Panc1 (cell line): ENCODE results near the gene POLA1. TPM values are rescaled to one million over a fixed set of nuclear protein-coding genes. Genes with fewer than 3 reads are reported as not detected.

Source experiments
- ATAC-seq: fragments of 200-7000 bp; cut with Tn5 transposase; 2 replicates; pipeline ENCODE4 v1.9.1; 2020; ENCODE audit warnings: mild to moderate bottlenecking, moderate library complexity
- BruUV-seq: library from RNA; stranded (reverse); fragments of 400-500 nt; replicated peaks from 2 replicates; lab custom pipeline; 2021; lab: Mats Ljungman, UMichigan
- CTCF ChIA-PET: fragments of 300-600 bp; sonication (Branson Sonifier 250); formaldehyde crosslinking; loops from one replicate; lab custom pipeline; 2022; ENCODE audit warnings: antibody characterized with exemption; lab: Charles Lee
- POLR2A ChIA-PET: fragments of 300-600 bp; sonication (Branson Sonifier 250); formaldehyde crosslinking; loops from one replicate; lab custom pipeline; 2022; ENCODE audit warnings: antibody characterized with exemption; lab: Charles Lee
- DNase-seq: peaks from one replicate; pipeline ENCODE4 v3.0.0-alpha.2; 2010; ENCODE audit warnings: low read depth, low spot score
- H3K27ac ChIP-seq: 2 replicates; pipeline ENCODE4 v1.5.1; 2011; ENCODE audit warnings: mild to moderate bottlenecking, low read length, inconsistent platforms
- H3K27me3 ChIP-seq: fragments of 200-500 bp; sonication (Bioruptor generic); 2 replicates; pipeline ENCODE4 v1.6.0; 2014; ENCODE audit warnings: low read length, inconsistent platforms; ENCODE audit not compliant: control insufficient read depth, insufficient read depth
- H3K36me3 ChIP-seq: fragments of 200-500 bp; sonication (Bioruptor generic); 2 replicates; pipeline ENCODE4 v1.5.1; 2014; ENCODE audit warnings: inconsistent platforms, mild to moderate bottlenecking, low read length, moderate library complexity; ENCODE audit not compliant: control insufficient read depth, insufficient read depth
- H3K4me1 ChIP-seq: 2 replicates; pipeline ENCODE4 v1.5.1; 2011; ENCODE audit warnings: inconsistent platforms, mild to moderate bottlenecking, low read length, moderate library complexity; ENCODE audit not compliant: control insufficient read depth, insufficient read depth
- H3K4me3 ChIP-seq, 2 experiments: 2 replicates each; pipeline ENCODE4 v1.5.1; 2011 to 2012; ENCODE audit warnings: low read depth in 2 of 2, low read length in 2 of 2, mild to moderate bottlenecking in 2 of 2, inconsistent platforms in 1 of 2, moderate library complexity in 1 of 2
- H3K9me3 ChIP-seq: fragments of 200-500 bp; sonication (Bioruptor generic); 2 replicates; pipeline ENCODE4 v1.5.1; 2014; ENCODE audit warnings: low read depth, mild to moderate bottlenecking, inconsistent platforms, low read length, moderate library complexity; ENCODE audit not compliant: control insufficient read depth, insufficient read depth
- POLR2AphosphoS5 ChIP-seq: IDR thresholded peaks from 2 replicates; pipeline ENCODE4 v1.6.1; 2012; ENCODE audit warnings: mild to moderate bottlenecking, low read depth, low read length, moderate library complexity
- SIN3A ChIP-seq: IDR thresholded peaks from 2 replicates; pipeline ENCODE4 v1.6.1; 2012; ENCODE audit warnings: low read depth, mild to moderate bottlenecking, low read length, moderate library complexity, borderline replicate concordance; ENCODE audit not compliant: insufficient read depth
- TCF7L2 ChIP-seq: IDR thresholded peaks from 2 replicates; pipeline ENCODE4 v1.6.1; 2011; ENCODE audit warnings: mild to moderate bottlenecking, low read depth, low read length, inconsistent platforms
- in situ Hi-C: cut with HindIII; loops from 2 replicates; pipeline ENCODE4 v1.10.0; 2016; ENCODE audit warnings: low sequenced_read_pairs, low pct_unique_long_range_greater_than_20kb
- intact Hi-C: fragments of 100-400 bp; cut with micrococcal nuclease; formaldehyde crosslinking; loops from one replicate; pipeline ENCODE4 v1.10.0; 2022; ENCODE audit not compliant: unreplicated experiment
- total RNA-seq: library from RNA; stranded (reverse); gene quantifications from one replicate; pipeline ENCODE4 v1.2.1, GENCODE V29; 2021; ENCODE audit not compliant: unreplicated experiment
- TF ChIP-seq, protein P1 (sequence below), 2 experiments: IDR thresholded peaks; 2 replicates each; pipeline ENCODE4 v1.6.1; 2011 to 2012; ENCODE audit warnings: low read depth in 2 of 2, control low read depth in 1 of 2, low read length in 1 of 2, mild to moderate bottlenecking in 1 of 2, moderate library complexity in 1 of 2; ENCODE audit not compliant: insufficient read depth in 1 of 2
- TF ChIP-seq, protein P2 (sequence below): fragments of 450-650 bp; IDR thresholded peaks from 2 replicates; pipeline ENCODE4 v1.5.1; 2017; ENCODE audit warnings: mild to moderate bottlenecking

Gene POLA1
- total RNA-seq, 1 experiment from 2014 or later: 10.5 TPM

DNA sequence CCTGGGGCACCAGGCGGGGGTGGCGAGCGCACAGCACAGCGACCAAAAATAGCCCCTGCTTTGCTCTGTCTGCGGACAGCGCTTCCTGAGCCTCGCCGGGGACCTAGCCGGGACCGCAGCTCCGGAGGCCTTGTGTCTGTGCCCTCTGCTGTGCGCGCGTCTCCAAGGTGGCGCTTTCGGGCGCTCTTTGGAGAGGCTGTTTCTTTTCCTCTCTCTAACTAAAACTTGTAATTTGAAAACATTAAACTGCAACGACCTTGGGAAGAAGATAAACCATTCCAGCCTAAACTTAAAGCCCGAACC, 318.7 kb downstream of the POLA1 start:
- Histone ChIP-seq H3K4me3 (no peak overlapping the region), H3K9me3 (no peaks in the 10 kb centered on the region), H3K27ac (no peak overlapping the region), H3K4me1 (no peaks in the 10 kb centered on the region), H3K36me3 (no peaks in the 10 kb centered on the region), H3K27me3 (peaks cover 11% of the 10 kb centered on the region)
- in situ Hi-C loops (no loop called here), intact Hi-C loops (no loop called here)
- CTCF ChIA-PET: no interaction called here
- no TSS peak for BruUV-seq
- TF ChIP-seq SIN3A (no peak), POLR2AphosphoS5 (no peak), TCF7L2 (no peak)
- TF ChIP-seq, protein P1, sequence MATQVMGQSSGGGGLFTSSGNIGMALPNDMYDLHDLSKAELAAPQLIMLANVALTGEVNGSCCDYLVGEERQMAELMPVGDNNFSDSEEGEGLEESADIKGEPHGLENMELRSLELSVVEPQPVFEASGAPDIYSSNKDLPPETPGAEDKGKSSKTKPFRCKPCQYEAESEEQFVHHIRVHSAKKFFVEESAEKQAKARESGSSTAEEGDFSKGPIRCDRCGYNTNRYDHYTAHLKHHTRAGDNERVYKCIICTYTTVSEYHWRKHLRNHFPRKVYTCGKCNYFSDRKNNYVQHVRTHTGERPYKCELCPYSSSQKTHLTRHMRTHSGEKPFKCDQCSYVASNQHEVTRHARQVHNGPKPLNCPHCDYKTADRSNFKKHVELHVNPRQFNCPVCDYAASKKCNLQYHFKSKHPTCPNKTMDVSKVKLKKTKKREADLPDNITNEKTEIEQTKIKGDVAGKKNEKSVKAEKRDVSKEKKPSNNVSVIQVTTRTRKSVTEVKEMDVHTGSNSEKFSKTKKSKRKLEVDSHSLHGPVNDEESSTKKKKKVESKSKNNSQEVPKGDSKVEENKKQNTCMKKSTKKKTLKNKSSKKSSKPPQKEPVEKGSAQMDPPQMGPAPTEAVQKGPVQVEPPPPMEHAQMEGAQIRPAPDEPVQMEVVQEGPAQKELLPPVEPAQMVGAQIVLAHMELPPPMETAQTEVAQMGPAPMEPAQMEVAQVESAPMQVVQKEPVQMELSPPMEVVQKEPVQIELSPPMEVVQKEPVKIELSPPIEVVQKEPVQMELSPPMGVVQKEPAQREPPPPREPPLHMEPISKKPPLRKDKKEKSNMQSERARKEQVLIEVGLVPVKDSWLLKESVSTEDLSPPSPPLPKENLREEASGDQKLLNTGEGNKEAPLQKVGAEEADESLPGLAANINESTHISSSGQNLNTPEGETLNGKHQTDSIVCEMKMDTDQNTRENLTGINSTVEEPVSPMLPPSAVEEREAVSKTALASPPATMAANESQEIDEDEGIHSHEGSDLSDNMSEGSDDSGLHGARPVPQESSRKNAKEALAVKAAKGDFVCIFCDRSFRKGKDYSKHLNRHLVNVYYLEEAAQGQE (IDR thresholded peaks at IDR 0.05; ENCODE audit: insufficient read depth in 1 of 2, low read depth in 2 of 2, low read length in 1 of 2): no peak
- TF ChIP-seq, protein P2, sequence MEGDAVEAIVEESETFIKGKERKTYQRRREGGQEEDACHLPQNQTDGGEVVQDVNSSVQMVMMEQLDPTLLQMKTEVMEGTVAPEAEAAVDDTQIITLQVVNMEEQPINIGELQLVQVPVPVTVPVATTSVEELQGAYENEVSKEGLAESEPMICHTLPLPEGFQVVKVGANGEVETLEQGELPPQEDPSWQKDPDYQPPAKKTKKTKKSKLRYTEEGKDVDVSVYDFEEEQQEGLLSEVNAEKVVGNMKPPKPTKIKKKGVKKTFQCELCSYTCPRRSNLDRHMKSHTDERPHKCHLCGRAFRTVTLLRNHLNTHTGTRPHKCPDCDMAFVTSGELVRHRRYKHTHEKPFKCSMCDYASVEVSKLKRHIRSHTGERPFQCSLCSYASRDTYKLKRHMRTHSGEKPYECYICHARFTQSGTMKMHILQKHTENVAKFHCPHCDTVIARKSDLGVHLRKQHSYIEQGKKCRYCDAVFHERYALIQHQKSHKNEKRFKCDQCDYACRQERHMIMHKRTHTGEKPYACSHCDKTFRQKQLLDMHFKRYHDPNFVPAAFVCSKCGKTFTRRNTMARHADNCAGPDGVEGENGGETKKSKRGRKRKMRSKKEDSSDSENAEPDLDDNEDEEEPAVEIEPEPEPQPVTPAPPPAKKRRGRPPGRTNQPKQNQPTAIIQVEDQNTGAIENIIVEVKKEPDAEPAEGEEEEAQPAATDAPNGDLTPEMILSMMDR: no peak
- no peak for DNase-seq
- peak; percentile 66; the same call in 1 of the 2 replicates for ATAC-seq
- POLR2A ChIA-PET: no interaction called here

DNA sequence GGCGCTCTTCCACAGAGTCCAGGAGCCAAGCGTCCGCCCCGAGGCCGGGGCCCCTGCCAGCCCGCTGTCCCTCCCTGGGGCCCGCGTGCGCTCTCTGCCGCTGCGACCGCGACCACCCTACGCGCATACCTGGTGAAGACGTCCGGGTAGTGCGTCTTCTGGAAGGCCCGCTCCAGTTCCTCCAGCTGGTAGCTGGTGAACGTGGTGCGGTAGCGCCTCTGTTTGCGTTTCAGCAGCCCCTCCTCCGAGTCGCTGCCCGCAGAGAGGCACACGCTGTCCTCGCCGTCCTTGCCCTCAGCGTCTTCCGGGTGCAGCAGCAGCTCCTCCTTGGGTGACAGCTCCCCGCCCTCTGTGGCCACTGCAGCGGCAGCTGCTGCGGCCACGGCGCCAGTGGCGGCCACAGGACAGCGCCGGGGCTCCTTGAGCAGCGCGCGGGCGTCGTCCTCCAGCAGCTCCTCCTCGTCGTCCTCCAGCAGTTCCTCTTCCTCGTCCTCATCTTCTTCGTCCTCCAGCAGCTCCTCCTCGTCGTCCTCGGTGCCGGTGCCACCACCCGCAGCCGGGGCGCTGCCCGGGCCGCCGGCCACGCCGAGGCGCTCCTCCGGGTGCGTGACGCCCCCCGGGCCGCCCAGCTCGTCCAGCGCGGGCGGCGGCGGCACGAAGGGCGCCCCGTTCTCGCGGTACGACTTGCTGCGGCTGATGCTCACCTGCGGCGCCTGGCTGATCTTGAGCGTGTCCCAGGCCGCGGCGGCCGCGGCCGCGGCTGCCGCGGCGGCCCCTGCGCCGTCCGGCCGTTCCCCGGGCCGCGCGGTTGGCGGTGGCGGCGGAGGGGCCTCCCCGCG, 319.3 kb downstream of the POLA1 start:
- Histone ChIP-seq H3K4me1 (no peaks in the 10 kb centered on the region), H3K27me3 (peaks cover 7% of the 10 kb centered on the region), H3K4me3 (peak overlapping the region; percentile 17 to 20; a peak in 3 of 4 replicates), H3K9me3 (no peaks in the 10 kb centered on the region), H3K27ac (no peak overlapping the region), H3K36me3 (no peaks in the 10 kb centered on the region)
- TF ChIP-seq TCF7L2 (no peak), POLR2AphosphoS5 (no peak), SIN3A (no peak)
- TF ChIP-seq, protein P2: no peak
- TF ChIP-seq, protein P1 (IDR thresholded peaks at IDR 0.05; ENCODE audit: insufficient read depth in 1 of 2, low read depth in 2 of 2, low read length in 1 of 2): no peak
- ChIA-PET CTCF (no interaction called here), POLR2A (interaction anchor here (0.7 kb wide), 1 partner anchor 26 kb away, joined by 6 read pairs; no protein-coding TSS in a partner anchor)
- DNase-seq: no peak
- in situ Hi-C loops: no loop called here
- intact Hi-C loops: no loop called here
- peak; percentile 61 for ATAC-seq
- no TSS peak for BruUV-seq
